ENCODE data around the gene ITGB5. TPM values are rescaled to one million over a fixed set of nuclear protein-coding genes. Genes with fewer than 3 reads are reported as not detected.

The ITGB5 gene
- total RNA-seq, 1 donor from 2014 or later: 156 TPM

DNA sequence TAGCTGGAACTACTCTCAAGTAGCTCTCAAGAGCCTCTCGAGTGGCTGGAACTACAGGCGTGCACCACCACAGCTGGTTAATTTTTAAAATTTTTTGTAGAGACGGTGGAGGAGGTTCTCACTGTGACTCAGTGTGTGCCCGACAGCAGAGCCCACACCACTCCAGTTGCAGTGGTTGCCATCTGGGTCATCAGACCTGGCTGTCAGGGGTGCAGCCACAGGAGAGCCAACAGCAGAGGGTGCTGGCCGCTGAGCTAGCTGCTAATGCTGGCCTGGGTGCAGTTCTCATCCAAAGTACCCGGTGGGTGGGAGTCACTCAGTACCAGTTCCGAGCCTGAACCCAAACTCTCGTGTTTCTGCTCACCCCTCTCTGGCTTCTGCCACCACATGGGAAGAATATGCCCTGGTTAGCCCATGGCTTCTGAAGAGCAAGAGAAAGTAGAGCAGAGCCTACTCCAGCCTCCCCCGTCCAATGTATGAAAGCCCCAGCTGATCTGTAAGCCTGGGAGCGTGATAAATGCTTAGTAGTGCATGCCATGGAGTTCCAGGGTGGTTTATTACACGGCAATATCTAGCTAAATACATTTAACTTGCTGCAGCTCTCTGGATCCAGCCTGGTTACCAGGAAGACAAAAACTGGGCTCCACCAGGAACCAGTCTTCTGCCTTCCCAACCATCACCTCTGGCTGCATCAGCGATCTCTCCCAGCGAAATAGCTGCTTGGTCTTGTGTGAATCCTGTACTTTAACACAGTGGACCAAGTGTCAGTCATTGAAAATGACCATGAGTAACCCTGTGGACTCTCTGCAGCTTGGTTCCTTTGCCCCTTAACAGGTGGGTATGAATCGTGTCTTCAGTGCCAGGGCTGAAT is 139.8 kb downstream of the ITGB5 start:
- TF ChIP-seq POLR2AphosphoS5 (IDR thresholded peaks at IDR 0.05; ENCODE audit: insufficient read depth in 1 of 2, low read depth in 1 of 2): no peak
- TF ChIP-seq CTCF (IDR thresholded peaks at IDR 0.05): no peak
- H3K36me3 ChIP-seq: peaks cover 0 to 29% of the 10 kb centered on the region in 2 donors
- no peaks in the 10 kb centered on the region for H3K27me3 ChIP-seq
- no peaks in the 10 kb centered on the region for H3K9me3 ChIP-seq
- H3K4me1 ChIP-seq: peaks cover 5% of the 10 kb centered on the region
- no peak overlapping the region for H3K27ac ChIP-seq
- DNase-seq (ENCODE audit: extremely low spot score in 2 of 2): no peak
- no peak overlapping the region for H3K4me3 ChIP-seq
- intact Hi-C loops (cut with DNase I): no loop called here

DNA sequence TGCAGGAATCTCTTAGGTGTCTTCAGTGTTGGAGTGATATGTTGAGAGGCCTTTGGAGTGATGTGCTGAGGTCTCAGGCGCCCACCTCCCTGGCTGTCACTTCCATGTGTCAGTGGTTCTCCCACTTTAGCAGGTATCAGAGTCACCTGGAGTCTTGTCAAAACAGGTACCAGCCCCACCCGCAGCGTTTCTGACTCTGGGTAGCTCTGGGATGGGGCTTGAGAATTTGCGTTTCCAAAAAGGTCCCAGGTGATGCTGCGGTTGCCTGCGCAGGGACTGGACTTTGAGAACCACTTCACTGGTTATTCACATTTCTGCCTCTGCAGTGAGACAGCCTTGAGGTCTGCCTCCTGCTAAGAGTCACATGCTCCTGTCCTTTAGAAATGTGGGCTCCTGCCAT is 141.4 kb downstream of the ITGB5 start:
- H3K4me1 ChIP-seq: peaks cover 11% of the 10 kb centered on the region
- no peaks in the 10 kb centered on the region for H3K27me3 ChIP-seq
- peaks cover 0 to 37% of the 10 kb centered on the region in 2 donors for H3K36me3 ChIP-seq
- no peaks in the 10 kb centered on the region for H3K9me3 ChIP-seq
- DNase-seq (ENCODE audit: extremely low spot score in 2 of 2): no peak
- no peak overlapping the region for H3K27ac ChIP-seq
- TF ChIP-seq CTCF (IDR thresholded peaks at IDR 0.05) (no peak), POLR2A (IDR thresholded peaks at IDR 0.05) (no peak), POLR2AphosphoS5 (IDR thresholded peaks at IDR 0.05; ENCODE audit: insufficient read depth in 1 of 2, low read depth in 1 of 2) (no peak)
- H3K4me3 ChIP-seq: no peak overlapping the region
- intact Hi-C loops (cut with DNase I): no loop called here

- no peak for DNase-seq (ENCODE audit: extremely low spot score in 2 of 2)
- Histone ChIP-seq H3K4me3 (no peak overlapping the region), H3K4me1 (peaks cover 19% of the 10 kb centered on the region), H3K9me3 (no peaks in the 10 kb centered on the region), H3K36me3 (peaks cover 0 to 67% of the 10 kb centered on the region in 2 donors), H3K27ac (no peak overlapping the region), H3K27me3 (no peaks in the 10 kb centered on the region)
- TF ChIP-seq POLR2A (IDR thresholded peaks at IDR 0.05): no peak
- TF ChIP-seq CTCF (IDR thresholded peaks at IDR 0.05): no peak
- no peak for TF ChIP-seq POLR2AphosphoS5 (IDR thresholded peaks at IDR 0.05; ENCODE audit: insufficient read depth in 1 of 2, low read depth in 1 of 2)
- intact Hi-C loops (cut with DNase I): no loop called here
These were observed 146.1 kb downstream of the ITGB5 start for GRCh38 chr3:124741027-124741426.

DNA sequence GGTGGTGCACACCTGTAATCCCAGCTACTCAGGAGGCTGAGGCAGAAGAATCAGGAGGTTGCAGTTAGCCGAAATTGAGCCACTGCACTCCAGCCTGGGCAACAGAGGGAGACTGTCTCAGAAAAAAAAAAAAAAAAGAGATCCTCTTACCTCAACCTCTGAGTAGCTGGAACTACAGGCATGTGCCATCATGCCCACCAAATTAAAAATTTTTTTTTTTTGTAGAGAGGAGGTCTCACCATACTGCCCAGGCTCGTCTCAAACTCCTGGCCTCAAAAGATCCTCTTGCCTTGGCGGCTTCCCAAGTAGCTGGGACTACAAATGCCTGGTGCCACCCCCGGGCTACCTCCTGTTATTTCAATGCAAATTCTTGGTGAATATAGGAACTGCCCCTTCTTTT is 155.4 kb downstream of the ITGB5 start:
- TF ChIP-seq CTCF (IDR thresholded peaks at IDR 0.05): no peak
- no peak for TF ChIP-seq POLR2A (IDR thresholded peaks at IDR 0.05)
- no peak for TF ChIP-seq POLR2AphosphoS5 (IDR thresholded peaks at IDR 0.05; ENCODE audit: insufficient read depth in 1 of 2, low read depth in 1 of 2)
- no peak overlapping the region for H3K27ac ChIP-seq
- H3K4me1 ChIP-seq: peaks cover 39% of the 10 kb centered on the region
- intact Hi-C loops (cut with DNase I): no loop called here
- DNase-seq (ENCODE audit: extremely low spot score in 2 of 2): no peak
- H3K36me3 ChIP-seq: peaks cover 0 to 5% of the 10 kb centered on the region in 2 donors
- no peak overlapping the region for H3K4me3 ChIP-seq
- H3K27me3 ChIP-seq: no peaks in the 10 kb centered on the region
- H3K9me3 ChIP-seq: no peaks in the 10 kb centered on the region

- Histone ChIP-seq H3K36me3 (peaks cover 0 to 5% of the 10 kb centered on the region in 2 donors), H3K27ac (peak overlapping the region; percentile 72), H3K4me3 (peak overlapping the region; percentile 82 to 93), H3K4me1 (peaks cover 39% of the 10 kb centered on the region), H3K9me3 (no peaks in the 10 kb centered on the region), H3K27me3 (no peaks in the 10 kb centered on the region)
- TF ChIP-seq POLR2A (IDR thresholded peaks at IDR 0.05): no peak
- TF ChIP-seq CTCF (IDR thresholded peaks at IDR 0.05): no peak
- no peak for TF ChIP-seq POLR2AphosphoS5 (IDR thresholded peaks at IDR 0.05; ENCODE audit: insufficient read depth in 1 of 2, low read depth in 1 of 2)
- intact Hi-C loops (cut with DNase I): no loop called here
- DNase-seq (ENCODE audit: extremely low spot score in 2 of 2): no peak
These were observed 156.2 kb downstream of the ITGB5 start for GRCh38 chr3:124730941-124731297.
